SK-N-SH (cell line): Measurements from ENCODE around the gene OTUB1. TPM values are rescaled to one million over a fixed set of nuclear protein-coding genes. Genes with fewer than 3 reads are reported as not detected.
A peak's percentile ranks its signal among the peaks of the same experiment; 100 is the strongest.

Source experiments
- CTCF ChIA-PET: fragments of 300-600, 350-600 bp; formaldehyde crosslinking; extraction: SDS; loops from one replicate; lab custom pipeline; 2021; lab: Yijun Ruan, JAX
- POLR2A ChIA-PET: fragments of 350-600 bp; sonication (Branson Sonifier 250); formaldehyde crosslinking; extraction: SDS; loops from one replicate; lab custom pipeline; 2020; ENCODE audit warnings: antibody characterized with exemption, inconsistent platforms; lab: Yijun Ruan, JAX
- DNase-seq: peaks from one replicate; pipeline ENCODE4 v3.0.0; 2012
- H2AFZ ChIP-seq: fragments of 200-600 bp; sonication (generic); 2 replicates; pipeline ENCODE4 v1.8.1; 2016; ENCODE audit warnings: antibody characterized with exemption, mild to moderate bottlenecking, low read depth
- H3F3A ChIP-seq: fragments of 200-600 bp; sonication (generic); replicated peaks from 2 replicates; pipeline ENCODE3; 2016; ENCODE audit warnings: antibody characterized with exemption, mild to moderate bottlenecking; ENCODE audit not compliant: insufficient read depth
- H3K27ac ChIP-seq, 2 experiments: fragments of 200-500 bp in 1 of 2; fragments of 200-600 bp in 1 of 2; sonication (Bioruptor generic) in 1 of 2; sonication (generic), shearing (Covaris generic) in 1 of 2; 2 replicates each; pipeline versions ENCODE4 v1.5.1 to v1.6.1; 2014 to 2016; ENCODE audit warnings: low read depth in 2 of 2, inconsistent platforms in 1 of 2, low read length in 1 of 2, mild to moderate bottlenecking in 1 of 2, mixed read lengths in 1 of 2
- H3K27me3 ChIP-seq: fragments of 200-600 bp; sonication (generic), shearing (Covaris generic); 2 replicates; pipeline ENCODE4 v1.6.1; 2016; ENCODE audit warnings: mixed run types; ENCODE audit not compliant: insufficient read depth
- H3K36me3 ChIP-seq, 2 experiments: fragments of 200-500 bp in 1 of 2; fragments of 200-600 bp in 1 of 2; sonication (Bioruptor generic) in 1 of 2; sonication (generic) in 1 of 2; replicated peaks in 1 of 2; 2 replicates each; pipeline versions ENCODE3 to v1.5.1; 2014 to 2016; ENCODE audit warnings: low read length in 1 of 2, mild to moderate bottlenecking in 1 of 2; ENCODE audit not compliant: insufficient read depth in 2 of 2, control insufficient read depth in 1 of 2
- H3K4me1 ChIP-seq, 2 experiments: fragments of 200-500 bp in 1 of 2; fragments of 200-600 bp in 1 of 2; sonication (Bioruptor generic) in 1 of 2; sonication (generic), shearing (Covaris generic) in 1 of 2; 2 replicates each; pipeline versions ENCODE4 v1.5.1 to v1.6.1; 2014 to 2016; ENCODE audit warnings: low read depth in 1 of 2, low read length in 1 of 2, mixed run types in 1 of 2; ENCODE audit not compliant: insufficient read depth in 2 of 2, control insufficient read depth in 1 of 2
- H3K4me2 ChIP-seq: fragments of 200-600 bp; sonication (generic), shearing (Covaris generic); 2 replicates; pipeline ENCODE4 v1.6.1; 2017; ENCODE audit warnings: mixed run types
- H3K4me3 ChIP-seq, 2 experiments: fragments of 200-500 bp in 1 of 2; fragments of 200-600 bp in 1 of 2; sonication (Bioruptor generic) in 1 of 2; sonication (generic), shearing (Covaris generic) in 1 of 2; 2 replicates each; pipeline versions ENCODE4 v1.5.1 to v1.8.1; 2014 to 2016; ENCODE audit warnings: low read depth in 2 of 2, inconsistent platforms in 1 of 2, low read length in 1 of 2, mild to moderate bottlenecking in 1 of 2, mixed read lengths in 1 of 2, moderate library complexity in 1 of 2
- H3K79me2 ChIP-seq: fragments of 200-600 bp; sonication (generic); 2 replicates; pipeline ENCODE4 v1.8.1; 2017; ENCODE audit warnings: mild to moderate bottlenecking; ENCODE audit not compliant: insufficient read depth
- H3K9ac ChIP-seq: fragments of 200-600 bp; sonication (generic); 2 replicates; pipeline ENCODE4 v1.6.1; 2017; ENCODE audit warnings: mixed run types
- H3K9me2 ChIP-seq: fragments of 200-600 bp; sonication (generic); 2 replicates; pipeline ENCODE4 v1.6.1; 2017; ENCODE audit warnings: mixed run types
- H3K9me3 ChIP-seq: fragments of 200-600 bp; sonication (generic); 2 replicates; pipeline ENCODE4 v1.6.1; 2017; ENCODE audit warnings: mixed run types, mild to moderate bottlenecking, moderate library complexity
- H4K20me1 ChIP-seq: fragments of 200-600 bp; sonication (generic); 2 replicates; pipeline ENCODE4 v1.6.1; 2017; ENCODE audit warnings: mild to moderate bottlenecking, mixed run types; ENCODE audit not compliant: insufficient read depth
- ELF1 ChIP-seq: IDR thresholded peaks from 2 replicates; pipeline ENCODE4 v1.4.0; 2012
- EP300 ChIP-seq, 2 experiments: IDR thresholded peaks; 2 replicates each; pipeline versions ENCODE4 v1.4.0 to v1.6.1; 2012; ENCODE audit warnings: borderline replicate concordance in 1 of 2, low read depth in 1 of 2, low read length in 1 of 2
- FOSL2 ChIP-seq: IDR thresholded peaks from 2 replicates; pipeline ENCODE4 v1.4.0; 2012; ENCODE audit warnings: low read depth, mild to moderate bottlenecking, moderate library complexity, borderline replicate concordance
- FOXJ3 ChIP-seq: sonication (generic); formaldehyde crosslinking; IDR thresholded peaks from 2 replicates; pipeline ENCODE4 v1.5.1; 2020; ENCODE audit warnings: mild to moderate bottlenecking, missing genetic modification reagents
- FOXM1 ChIP-seq: IDR thresholded peaks from 2 replicates; pipeline ENCODE4 v1.4.0; 2012; ENCODE audit warnings: low read depth, mild to moderate bottlenecking
- GABPA ChIP-seq: IDR thresholded peaks from 2 replicates; pipeline ENCODE4 v1.4.0; 2012; ENCODE audit warnings: low read depth, mild to moderate bottlenecking
- GATA2 ChIP-seq: sonication (generic); formaldehyde crosslinking; IDR thresholded peaks from 2 replicates; pipeline ENCODE4 v1.5.0; 2020; ENCODE audit warnings: mild to moderate bottlenecking, missing genetic modification reagents
- MXI1 ChIP-seq: IDR thresholded peaks from 2 replicates; pipeline ENCODE4 v1.6.1; 2012; ENCODE audit warnings: mild to moderate bottlenecking, low read depth, low read length, improper control_type of control experiment
- NFIC ChIP-seq: IDR thresholded peaks from 2 replicates; pipeline ENCODE4 v1.4.0; 2012; ENCODE audit warnings: borderline replicate concordance
- RAD21 ChIP-seq: IDR thresholded peaks from 2 replicates; pipeline ENCODE4 v1.6.1; 2012; ENCODE audit warnings: mild to moderate bottlenecking, low read length
- SIN3A ChIP-seq: IDR thresholded peaks from 2 replicates; pipeline ENCODE4 v1.6.1; 2012; ENCODE audit warnings: low read depth, mild to moderate bottlenecking, low read length, moderate library complexity, borderline replicate concordance
- SMC3 ChIP-seq: IDR thresholded peaks from 2 replicates; pipeline ENCODE4 v1.6.1; 2012; ENCODE audit warnings: low read depth, low read length, improper control_type of control experiment
- TAF1 ChIP-seq: IDR thresholded peaks from 2 replicates; pipeline ENCODE4 v1.6.1; 2012; ENCODE audit warnings: low read depth, mild to moderate bottlenecking, low read length, moderate library complexity, borderline replicate concordance
- TCF12 ChIP-seq: IDR thresholded peaks from 2 replicates; pipeline ENCODE4 v1.4.0; 2012
- YY1 ChIP-seq: IDR thresholded peaks from 2 replicates; pipeline ENCODE4 v1.4.0; 2012; ENCODE audit warnings: low read depth, mild to moderate bottlenecking
- WGBS: methylation state at CpG from one replicate; pipeline ENCODE4 v1.1.6; 2017; ENCODE audit warnings: low lambda C conversion rate; 5-methylcytosine and 5-hydroxymethylcytosine counted together
- polyA plus RNA-seq, 3 experiments: library from polyadenylated mRNA; depleted of rRNA; stranded (reverse); fragments of >200 nt; gene quantifications; 2 replicates each; pipeline ENCODE4 v1.2.3, GENCODE V29; 2012
- TF ChIP-seq, protein P1 (sequence below): fragments of 150-350 bp; IDR thresholded peaks from 2 replicates; pipeline ENCODE4 v1.6.1; 2017; ENCODE audit warnings: antibody characterized with exemption, low read length, low read depth, borderline replicate concordance
- TF ChIP-seq, protein P2 (sequence below): fragments of 150-350 bp; IDR thresholded peaks from 2 replicates; pipeline ENCODE4 v1.6.1; 2016; ENCODE audit warnings: mild to moderate bottlenecking, low read depth, low read length
- TF ChIP-seq, protein P3 (sequence below): IDR thresholded peaks from 2 replicates; pipeline ENCODE4 v1.4.0; 2012; ENCODE audit warnings: low read depth

OTUB1 gene
- polyA plus RNA-seq, 1 of the 3 experiments (the other 2 are of a cell fraction) = 183 TPM

GRCh38 chr11:63999349-64000025 lies 13.2 kb downstream of the OTUB1 start:
- TF ChIP-seq FOSL2 (no peak), SMC3 (no peak), EP300 (IDR thresholded peaks at IDR 0.05; ENCODE audit: borderline replicate concordance in 1 of 2, low read depth in 1 of 2, low read length in 1 of 2) (no peak), GATA2 (CRISPR knock-in tag) (no peak)
- Histone ChIP-seq H4K20me1 (peaks cover 18% of the 10 kb centered on the region), H3K36me3 (peaks cover 0 to 45% of the 10 kb centered on the region in 2 experiments), H3K79me2 (peaks cover under 1% of the 10 kb centered on the region; the same call in 1 of the 2 replicates), H3F3A (no peaks in the 10 kb centered on the region), H3K4me2 (no peak overlapping the region), H3K4me1 (peaks cover 0 to 2% of the 10 kb centered on the region in 2 experiments; a peak in 1 of 4 replicates), H3K4me3 (no peak overlapping the region), H3K9ac (no peak overlapping the region), H2AFZ (no peak overlapping the region), H3K9me3 (no peaks in the 10 kb centered on the region), H3K9me2 (no peaks in the 10 kb centered on the region), H3K27me3 (no peaks in the 10 kb centered on the region), H3K27ac (no peak overlapping the region)
- POLR2A ChIA-PET = no interaction called here
- 90% methylated on average over 30 of the region's 59 CpGs for WGBS
- DNase-seq = peak; percentile 66
- CTCF ChIA-PET = interaction anchor here (0.6 to 1.9 kb wide), 4 partner anchors 11 to 153 kb away, joined by 3 to 8 read pairs (median 4); no protein-coding TSS in a partner anchor

- ChIA-PET POLR2A (interaction anchor here (0.7 to 1.6 kb wide), 2 partner anchors 9 to 26 kb away, joined by 3 to 4 read pairs; partner anchors contain the start of gene COX8A), CTCF (interaction anchor here (0.8 to 1.9 kb wide), 3 partner anchors 11 to 152 kb away, joined by 3 to 8 read pairs (median 5); no protein-coding TSS in a partner anchor)
- 94% methylated on average over 10 of the region's 67 CpGs for WGBS
- H3K9me3 ChIP-seq = no peaks in the 10 kb centered on the region
- peak; percentile 44 for DNase-seq
- no peak overlapping the region for H3K9ac ChIP-seq
- H3K27ac ChIP-seq = no peak overlapping the region
- no peak overlapping the region for H3K4me3 ChIP-seq
- H2AFZ ChIP-seq = no peak overlapping the region
- no peaks in the 10 kb centered on the region for H3F3A ChIP-seq
- H3K79me2 ChIP-seq = no peaks in the 10 kb centered on the region
- TF ChIP-seq YY1 = no peak
- TF ChIP-seq, protein P1, sequence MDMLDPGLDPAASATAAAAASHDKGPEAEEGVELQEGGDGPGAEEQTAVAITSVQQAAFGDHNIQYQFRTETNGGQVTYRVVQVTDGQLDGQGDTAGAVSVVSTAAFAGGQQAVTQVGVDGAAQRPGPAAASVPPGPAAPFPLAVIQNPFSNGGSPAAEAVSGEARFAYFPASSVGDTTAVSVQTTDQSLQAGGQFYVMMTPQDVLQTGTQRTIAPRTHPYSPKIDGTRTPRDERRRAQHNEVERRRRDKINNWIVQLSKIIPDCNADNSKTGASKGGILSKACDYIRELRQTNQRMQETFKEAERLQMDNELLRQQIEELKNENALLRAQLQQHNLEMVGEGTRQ = no peak
- TF ChIP-seq FOXM1 = no peak
- no peak for TF ChIP-seq NFIC
- no peak for TF ChIP-seq SMC3
- no peak for TF ChIP-seq SIN3A
- no peak for TF ChIP-seq EP300 (IDR thresholded peaks at IDR 0.05; ENCODE audit: borderline replicate concordance in 1 of 2, low read depth in 1 of 2, low read length in 1 of 2)
- no peak for TF ChIP-seq FOXJ3 (CRISPR knock-in tag)
- no peak for TF ChIP-seq MXI1
- TF ChIP-seq, protein P2, sequence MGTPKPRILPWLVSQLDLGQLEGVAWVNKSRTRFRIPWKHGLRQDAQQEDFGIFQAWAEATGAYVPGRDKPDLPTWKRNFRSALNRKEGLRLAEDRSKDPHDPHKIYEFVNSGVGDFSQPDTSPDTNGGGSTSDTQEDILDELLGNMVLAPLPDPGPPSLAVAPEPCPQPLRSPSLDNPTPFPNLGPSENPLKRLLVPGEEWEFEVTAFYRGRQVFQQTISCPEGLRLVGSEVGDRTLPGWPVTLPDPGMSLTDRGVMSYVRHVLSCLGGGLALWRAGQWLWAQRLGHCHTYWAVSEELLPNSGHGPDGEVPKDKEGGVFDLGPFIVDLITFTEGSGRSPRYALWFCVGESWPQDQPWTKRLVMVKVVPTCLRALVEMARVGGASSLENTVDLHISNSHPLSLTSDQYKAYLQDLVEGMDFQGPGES = no peak
- TF ChIP-seq TCF12 = no peak
- no peak for TF ChIP-seq ELF1
- no peak for TF ChIP-seq TAF1
- no peak for TF ChIP-seq RAD21
- no peak for TF ChIP-seq GABPA
- TF ChIP-seq, protein P3, sequence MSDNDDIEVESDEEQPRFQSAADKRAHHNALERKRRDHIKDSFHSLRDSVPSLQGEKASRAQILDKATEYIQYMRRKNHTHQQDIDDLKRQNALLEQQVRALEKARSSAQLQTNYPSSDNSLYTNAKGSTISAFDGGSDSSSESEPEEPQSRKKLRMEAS = no peak
- TF ChIP-seq, all 33 proteins: peak for 0
- Histone ChIP-seq H3K27me3 (no peaks in the 10 kb centered on the region), H3K4me1 (peaks cover 0 to 2% of the 10 kb centered on the region in 2 experiments; a peak in 1 of 4 replicates), H3K9me2 (no peaks in the 10 kb centered on the region), H3K4me2 (no peak overlapping the region), H4K20me1 (peaks cover 17% of the 10 kb centered on the region), H3K36me3 (peaks cover 0 to 43% of the 10 kb centered on the region in 2 experiments)
Measured at GRCh38 chr11:64000026-64000739, 13.9 kb downstream of the OTUB1 start.
